ENCODE measurements around the gene APOD.

APOD gene

DNA sequence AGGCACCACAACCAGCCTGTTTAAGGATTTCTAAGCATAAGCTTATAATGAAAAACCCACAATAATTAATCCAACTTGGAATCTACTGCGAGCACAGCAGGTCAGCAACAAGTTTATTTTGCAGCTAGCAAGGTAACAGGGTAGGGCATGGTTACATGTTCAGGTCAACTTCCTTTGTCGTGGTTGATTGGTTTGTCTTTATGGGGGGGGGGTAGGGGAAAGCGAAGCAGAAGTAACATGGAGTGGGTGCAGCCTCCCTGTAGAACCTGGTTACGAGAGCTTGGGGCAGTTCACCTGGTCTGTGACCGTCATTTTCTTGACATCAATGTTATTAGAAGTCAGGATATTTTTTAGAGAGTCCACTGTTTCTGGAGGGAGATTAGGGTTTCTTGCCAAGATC lies 15.1 kb downstream of the APOD start:
- Histone ChIP-seq H3K9ac (no peak overlapping the region), H3K4me3 (IDR thresholded peaks at IDR 0.05; ENCODE audit: insufficient read depth, low read depth, low read length) (no peak overlapping the region), H3K4me1 (ENCODE audit: low read depth, poor library complexity, severe bottlenecking) (no peaks in the 10 kb centered on the region), H3K4me2 (no peak overlapping the region), H2AFZ (ENCODE audit: low read depth) (no peak overlapping the region), H4K20me1 (ENCODE audit: insufficient read depth) (no peaks in the 10 kb centered on the region), H3K79me2 (ENCODE audit: insufficient read depth, low read depth) (no peaks in the 10 kb centered on the region), H3K36me3 (ENCODE audit: insufficient read depth) (no peaks in the 10 kb centered on the region), H3K27me3 (ENCODE audit: insufficient read depth, low read depth) (no peaks in the 10 kb centered on the region), H3K27ac (no peak overlapping the region)
- TF ChIP-seq, protein P1, sequence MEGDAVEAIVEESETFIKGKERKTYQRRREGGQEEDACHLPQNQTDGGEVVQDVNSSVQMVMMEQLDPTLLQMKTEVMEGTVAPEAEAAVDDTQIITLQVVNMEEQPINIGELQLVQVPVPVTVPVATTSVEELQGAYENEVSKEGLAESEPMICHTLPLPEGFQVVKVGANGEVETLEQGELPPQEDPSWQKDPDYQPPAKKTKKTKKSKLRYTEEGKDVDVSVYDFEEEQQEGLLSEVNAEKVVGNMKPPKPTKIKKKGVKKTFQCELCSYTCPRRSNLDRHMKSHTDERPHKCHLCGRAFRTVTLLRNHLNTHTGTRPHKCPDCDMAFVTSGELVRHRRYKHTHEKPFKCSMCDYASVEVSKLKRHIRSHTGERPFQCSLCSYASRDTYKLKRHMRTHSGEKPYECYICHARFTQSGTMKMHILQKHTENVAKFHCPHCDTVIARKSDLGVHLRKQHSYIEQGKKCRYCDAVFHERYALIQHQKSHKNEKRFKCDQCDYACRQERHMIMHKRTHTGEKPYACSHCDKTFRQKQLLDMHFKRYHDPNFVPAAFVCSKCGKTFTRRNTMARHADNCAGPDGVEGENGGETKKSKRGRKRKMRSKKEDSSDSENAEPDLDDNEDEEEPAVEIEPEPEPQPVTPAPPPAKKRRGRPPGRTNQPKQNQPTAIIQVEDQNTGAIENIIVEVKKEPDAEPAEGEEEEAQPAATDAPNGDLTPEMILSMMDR (conservative IDR thresholded peaks at IDR 0.05; ENCODE audit: low read depth, low read length): no peak

GRCh38 chr3:195566797-195567196 lies 16.9 kb downstream of the APOD start:
- Histone ChIP-seq H3K36me3 (ENCODE audit: insufficient read depth) (no peaks in the 10 kb centered on the region), H3K4me3 (IDR thresholded peaks at IDR 0.05; ENCODE audit: insufficient read depth, low read depth, low read length) (no peak overlapping the region), H3K4me2 (no peak overlapping the region), H2AFZ (ENCODE audit: low read depth) (no peak overlapping the region), H3K9ac (no peak overlapping the region), H3K4me1 (ENCODE audit: low read depth, poor library complexity, severe bottlenecking) (no peaks in the 10 kb centered on the region), H3K79me2 (ENCODE audit: insufficient read depth, low read depth) (no peaks in the 10 kb centered on the region), H4K20me1 (ENCODE audit: insufficient read depth) (no peaks in the 10 kb centered on the region), H3K27ac (no peak overlapping the region), H3K27me3 (ENCODE audit: insufficient read depth, low read depth) (no peaks in the 10 kb centered on the region)
- TF ChIP-seq, protein P1 (conservative IDR thresholded peaks at IDR 0.05; ENCODE audit: low read depth, low read length): no peak

DNA sequence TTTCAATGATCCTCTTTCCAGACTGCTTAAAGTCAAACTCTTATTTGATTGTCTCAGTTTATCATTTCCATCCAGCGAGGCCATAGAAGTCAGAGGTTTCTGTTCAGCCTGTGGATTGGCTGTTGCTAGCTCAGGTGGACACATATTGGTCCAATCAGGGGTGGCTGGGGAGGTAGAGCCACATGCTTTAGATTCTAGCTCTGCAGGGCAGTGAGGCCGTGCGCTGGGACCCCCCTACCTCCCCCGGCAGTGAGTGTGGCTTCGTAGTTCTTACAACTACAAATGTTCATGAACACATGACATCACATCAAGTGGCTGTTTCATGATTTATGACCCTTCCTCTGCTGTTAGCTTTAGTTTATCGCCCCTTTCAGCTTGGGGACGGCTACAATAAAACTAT lies 18.0 kb downstream of the APOD start:
- Histone ChIP-seq H3K27ac (no peak overlapping the region), H3K4me3 (IDR thresholded peaks at IDR 0.05; ENCODE audit: insufficient read depth, low read depth, low read length) (no peak overlapping the region), H3K79me2 (ENCODE audit: insufficient read depth, low read depth) (no peaks in the 10 kb centered on the region), H2AFZ (ENCODE audit: low read depth) (no peak overlapping the region), H3K9ac (no peak overlapping the region), H3K4me2 (no peak overlapping the region), H3K36me3 (ENCODE audit: insufficient read depth) (no peaks in the 10 kb centered on the region), H4K20me1 (ENCODE audit: insufficient read depth) (no peaks in the 10 kb centered on the region), H3K27me3 (ENCODE audit: insufficient read depth, low read depth) (no peaks in the 10 kb centered on the region), H3K4me1 (ENCODE audit: low read depth, poor library complexity, severe bottlenecking) (no peaks in the 10 kb centered on the region)
- TF ChIP-seq, protein P1 (conservative IDR thresholded peaks at IDR 0.05; ENCODE audit: low read depth, low read length): no peak

DNA sequence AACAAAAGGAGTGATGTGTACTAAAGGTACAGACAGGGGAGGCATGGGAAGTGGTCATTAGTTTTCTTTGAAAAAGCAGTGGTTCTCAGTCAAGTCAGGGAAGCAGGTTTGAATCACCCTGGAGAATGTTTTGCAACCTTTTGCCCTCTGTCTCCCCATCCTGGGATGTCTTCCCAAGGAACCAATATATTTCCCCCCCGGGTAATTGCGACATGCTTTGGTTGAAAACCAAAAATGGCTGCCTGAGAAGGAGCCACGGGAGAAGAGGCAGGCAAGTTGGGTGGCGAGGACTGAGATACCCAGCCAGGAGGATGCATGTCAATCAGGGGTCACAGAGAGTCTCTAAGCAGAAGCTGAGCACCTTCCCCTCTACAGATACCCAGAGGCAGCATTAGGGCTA lies 20.4 kb downstream of the APOD start:
- TF ChIP-seq, protein P1 (conservative IDR thresholded peaks at IDR 0.05; ENCODE audit: low read depth, low read length): no peak
- Histone ChIP-seq H3K36me3 (ENCODE audit: insufficient read depth) (no peaks in the 10 kb centered on the region), H2AFZ (ENCODE audit: low read depth) (no peak overlapping the region), H3K4me3 (IDR thresholded peaks at IDR 0.05; ENCODE audit: insufficient read depth, low read depth, low read length) (no peak overlapping the region), H3K27me3 (ENCODE audit: insufficient read depth, low read depth) (no peaks in the 10 kb centered on the region), H4K20me1 (ENCODE audit: insufficient read depth) (no peaks in the 10 kb centered on the region), H3K79me2 (ENCODE audit: insufficient read depth, low read depth) (no peaks in the 10 kb centered on the region), H3K4me1 (ENCODE audit: low read depth, poor library complexity, severe bottlenecking) (peaks cover 1% of the 10 kb centered on the region), H3K9ac (no peak overlapping the region), H3K4me2 (no peak overlapping the region), H3K27ac (no peak overlapping the region)

Measured in KMS-11 (cell line).